Measurements from ENCODE around the gene TNFRSF13B. TPM values are rescaled to one million over a fixed set of nuclear protein-coding genes. Genes with fewer than 3 reads are reported as not detected.

TNFRSF13B gene
- total RNA-seq, 1 donor from 2014 or later: not detected

GRCh38 chr17:16939606-16940115 is 32.3 kb downstream of the TNFRSF13B start:
- H3K27ac Mint-ChIP-seq (ENCODE audit: unreplicated experiment): no peak overlapping the region
- no peaks in the 10 kb centered on the region for H3K9me3 Mint-ChIP-seq (ENCODE audit: unreplicated experiment)
- H3K36me3 Mint-ChIP-seq (ENCODE audit: unreplicated experiment): no peaks in the 10 kb centered on the region
- peaks cover 2% of the 10 kb centered on the region for H3K4me1 Mint-ChIP-seq (ENCODE audit: unreplicated experiment)
- peaks cover 20% of the 10 kb centered on the region for H3K27me3 Mint-ChIP-seq (ENCODE audit: unreplicated experiment)
- TF ChIP-seq CTCF (IDR thresholded peaks at IDR 0.05): no peak
- peak; percentile 80 for DNase-seq (ENCODE audit: extremely low spot score, unreplicated experiment)
- no peak overlapping the region for H3K4me3 Mint-ChIP-seq (ENCODE audit: unreplicated experiment)

GRCh38 chr17:16939208-16939576 is 32.7 kb downstream of the TNFRSF13B start:
- DNase-seq (ENCODE audit: extremely low spot score, unreplicated experiment): no peak
- Mint-ChIP-seq H3K9me3 (ENCODE audit: unreplicated experiment) (no peaks in the 10 kb centered on the region), H3K4me3 (ENCODE audit: unreplicated experiment) (no peak overlapping the region), H3K4me1 (ENCODE audit: unreplicated experiment) (peaks cover 2% of the 10 kb centered on the region), H3K36me3 (ENCODE audit: unreplicated experiment) (no peaks in the 10 kb centered on the region), H3K27ac (ENCODE audit: unreplicated experiment) (no peak overlapping the region), H3K27me3 (ENCODE audit: unreplicated experiment) (peaks cover 20% of the 10 kb centered on the region)
- no peak for TF ChIP-seq CTCF (IDR thresholded peaks at IDR 0.05)

- DNase-seq (ENCODE audit: extremely low spot score, unreplicated experiment): peak; percentile 67
Observed at GRCh38 chr17:16938496-16939207, 33.3 kb downstream of the TNFRSF13B start.

GRCh38 chr17:16938031-16938430 is 33.9 kb downstream of the TNFRSF13B start:
- Mint-ChIP-seq H3K27ac (ENCODE audit: unreplicated experiment) (no peak overlapping the region), H3K4me3 (ENCODE audit: unreplicated experiment) (no peak overlapping the region), H3K4me1 (ENCODE audit: unreplicated experiment) (peaks cover 2% of the 10 kb centered on the region), H3K27me3 (ENCODE audit: unreplicated experiment) (peaks cover 20% of the 10 kb centered on the region), H3K9me3 (ENCODE audit: unreplicated experiment) (no peaks in the 10 kb centered on the region), H3K36me3 (ENCODE audit: unreplicated experiment) (no peaks in the 10 kb centered on the region)
- peak; percentile 76 for DNase-seq (ENCODE audit: extremely low spot score, unreplicated experiment)
- TF ChIP-seq CTCF (IDR thresholded peaks at IDR 0.05): no peak

More at GRCh38 chr17:16938496-16939207, 33.3 kb downstream of the TNFRSF13B start:
- Mint-ChIP-seq H3K27ac (ENCODE audit: unreplicated experiment) (no peak overlapping the region), H3K36me3 (ENCODE audit: unreplicated experiment) (no peaks in the 10 kb centered on the region), H3K9me3 (ENCODE audit: unreplicated experiment) (no peaks in the 10 kb centered on the region), H3K27me3 (ENCODE audit: unreplicated experiment) (peaks cover 20% of the 10 kb centered on the region), H3K4me1 (ENCODE audit: unreplicated experiment) (peaks cover 2% of the 10 kb centered on the region), H3K4me3 (ENCODE audit: unreplicated experiment) (no peak overlapping the region)
- no peak for TF ChIP-seq CTCF (IDR thresholded peaks at IDR 0.05)

- Mint-ChIP-seq H3K4me3 (ENCODE audit: unreplicated experiment) (no peak overlapping the region), H3K27ac (ENCODE audit: unreplicated experiment) (no peak overlapping the region), H3K27me3 (ENCODE audit: unreplicated experiment) (peaks cover 20% of the 10 kb centered on the region), H3K4me1 (ENCODE audit: unreplicated experiment) (peaks cover under 1% of the 10 kb centered on the region), H3K36me3 (ENCODE audit: unreplicated experiment) (no peaks in the 10 kb centered on the region), H3K9me3 (ENCODE audit: unreplicated experiment) (no peaks in the 10 kb centered on the region)
- no peak for TF ChIP-seq CTCF (IDR thresholded peaks at IDR 0.05)
- DNase-seq (ENCODE audit: extremely low spot score, unreplicated experiment): peak; percentile 60
Observed at GRCh38 chr17:16937431-16937830, 34.5 kb downstream of the TNFRSF13B start.
